ENCODE results near the gene PKDCC.
"Not testable (repeated sequence)": the region's sequence is repeated elsewhere in the genome, so short reads cannot be mapped to it uniquely, and the experiment has no call there.

Gene PKDCC

GRCh38 chr2:42067521-42067920 is 19.7 kb downstream of the PKDCC start:
- no peak for DNase-seq

- no peak for DNase-seq
Measured at GRCh38 chr2:42068571-42069178, 20.9 kb downstream of the PKDCC start.

GRCh38 chr2:42069568-42069967 is 21.7 kb downstream of the PKDCC start:
- no peak for DNase-seq

- no peak for DNase-seq
Measured at GRCh38 chr2:42071791-42072190, 24.0 kb downstream of the PKDCC start.

- peak; percentile 72 for DNase-seq
Measured at GRCh38 chr2:42072349-42073118, 24.7 kb downstream of the PKDCC start.

- no peak for DNase-seq
Measured at GRCh38 chr2:42073739-42074503, 26.1 kb downstream of the PKDCC start.

GRCh38 chr2:42074661-42075060 is 26.8 kb downstream of the PKDCC start:
- DNase-seq, result no peak

- no peak for DNase-seq
Measured at GRCh38 chr2:42076357-42077225, 28.8 kb downstream of the PKDCC start.

GRCh38 chr2:42077343-42077742 is 29.5 kb downstream of the PKDCC start:
- DNase-seq, result no peak

GRCh38 chr2:42079737-42080287 is 32.0 kb downstream of the PKDCC start:
- no peak for DNase-seq

GRCh38 chr2:42081151-42081550 is 33.3 kb downstream of the PKDCC start:
- not testable (repeated sequence) for DNase-seq

- DNase-seq, result peak; percentile 11
Measured at GRCh38 chr2:42082016-42082415, 34.2 kb downstream of the PKDCC start.

- DNase-seq, result no peak
Measured at GRCh38 chr2:42084231-42084671, 36.4 kb downstream of the PKDCC start.

GRCh38 chr2:42085070-42085469 is 37.2 kb downstream of the PKDCC start:
- not testable (repeated sequence) for DNase-seq

- no peak for DNase-seq
Measured at GRCh38 chr2:42085706-42086487, 38.1 kb downstream of the PKDCC start.

- DNase-seq, result peak; percentile 70
Measured at GRCh38 chr2:42086500-42086953, 38.7 kb downstream of the PKDCC start.

- DNase-seq, result no peak
Measured at GRCh38 chr2:42087137-42087856, 39.5 kb downstream of the PKDCC start.

- peak; percentile 15 for DNase-seq
Measured at GRCh38 chr2:42087857-42088195, 40.0 kb downstream of the PKDCC start.

GRCh38 chr2:42089340-42089925 is 41.6 kb downstream of the PKDCC start:
- DNase-seq, result peak; percentile 22

- no peak for DNase-seq
Measured at GRCh38 chr2:42090216-42090615, 42.4 kb downstream of the PKDCC start.

All from DMS53 (cell line).